ENCODE data around the gene PI16. TPM values are rescaled to one million over a fixed set of nuclear protein-coding genes. Genes with fewer than 3 reads are reported as not detected.

PI16 gene
- total RNA-seq, 1 donor from 2014 or later, result 0.20 TPM

GRCh38 chr6:36958775-36959554 is 4.4 kb downstream of the PI16 start:
- no peak for ATAC-seq

DNA sequence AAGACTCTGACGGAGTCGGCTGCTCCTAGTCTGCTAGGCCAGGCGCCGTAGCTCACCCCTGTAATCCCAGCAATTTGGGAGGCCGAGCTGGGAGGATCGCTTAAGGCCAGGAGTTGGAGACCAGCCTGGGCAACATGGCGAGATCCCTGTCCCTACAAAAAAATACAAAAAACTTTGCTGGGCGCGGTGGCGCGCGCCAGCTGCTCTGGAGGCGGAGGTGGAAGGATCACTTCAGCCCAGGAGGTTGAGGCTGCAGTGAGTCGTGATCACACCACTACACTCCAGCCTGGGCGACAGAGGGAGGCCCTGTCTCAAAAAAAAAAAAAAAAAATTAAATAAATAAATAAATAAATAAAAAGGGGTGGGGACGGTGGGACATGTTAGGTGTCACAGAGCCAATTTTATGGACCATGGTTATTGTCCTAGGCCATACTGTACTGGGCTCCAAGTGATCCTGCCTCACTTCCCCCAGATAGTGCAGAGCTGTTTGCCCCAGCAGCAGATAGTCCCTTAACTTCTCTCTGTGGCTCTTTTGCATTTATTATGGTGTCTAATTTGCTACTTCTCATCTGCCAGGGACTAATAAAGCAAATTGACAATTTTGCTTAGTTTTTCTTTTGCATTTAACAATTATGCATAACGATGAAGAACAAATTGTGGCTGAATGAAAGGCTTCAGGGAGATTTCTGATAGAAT is 5.2 kb downstream of the PI16 start:
- no peak for ATAC-seq

GRCh38 chr6:36961441-36962435 is 7.2 kb downstream of the PI16 start:
- no peak for ATAC-seq

DNA sequence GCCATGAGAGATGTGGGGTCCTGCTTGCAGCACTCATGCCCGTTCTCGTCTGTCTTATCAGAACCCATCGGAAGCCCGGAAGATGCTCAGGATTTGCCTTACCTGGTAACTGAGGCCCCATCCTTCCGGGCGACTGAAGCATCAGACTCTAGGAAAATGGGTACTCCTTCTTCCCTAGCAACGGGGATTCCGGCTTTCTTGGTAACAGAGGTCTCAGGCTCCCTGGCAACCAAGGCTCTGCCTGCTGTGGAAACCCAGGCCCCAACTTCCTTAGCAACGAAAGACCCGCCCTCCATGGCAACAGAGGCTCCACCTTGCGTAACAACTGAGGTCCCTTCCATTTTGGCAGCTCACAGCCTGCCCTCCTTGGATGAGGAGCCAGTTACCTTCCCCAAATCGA is 8.3 kb downstream of the PI16 start:
- ATAC-seq, result peak; percentile 17

DNA sequence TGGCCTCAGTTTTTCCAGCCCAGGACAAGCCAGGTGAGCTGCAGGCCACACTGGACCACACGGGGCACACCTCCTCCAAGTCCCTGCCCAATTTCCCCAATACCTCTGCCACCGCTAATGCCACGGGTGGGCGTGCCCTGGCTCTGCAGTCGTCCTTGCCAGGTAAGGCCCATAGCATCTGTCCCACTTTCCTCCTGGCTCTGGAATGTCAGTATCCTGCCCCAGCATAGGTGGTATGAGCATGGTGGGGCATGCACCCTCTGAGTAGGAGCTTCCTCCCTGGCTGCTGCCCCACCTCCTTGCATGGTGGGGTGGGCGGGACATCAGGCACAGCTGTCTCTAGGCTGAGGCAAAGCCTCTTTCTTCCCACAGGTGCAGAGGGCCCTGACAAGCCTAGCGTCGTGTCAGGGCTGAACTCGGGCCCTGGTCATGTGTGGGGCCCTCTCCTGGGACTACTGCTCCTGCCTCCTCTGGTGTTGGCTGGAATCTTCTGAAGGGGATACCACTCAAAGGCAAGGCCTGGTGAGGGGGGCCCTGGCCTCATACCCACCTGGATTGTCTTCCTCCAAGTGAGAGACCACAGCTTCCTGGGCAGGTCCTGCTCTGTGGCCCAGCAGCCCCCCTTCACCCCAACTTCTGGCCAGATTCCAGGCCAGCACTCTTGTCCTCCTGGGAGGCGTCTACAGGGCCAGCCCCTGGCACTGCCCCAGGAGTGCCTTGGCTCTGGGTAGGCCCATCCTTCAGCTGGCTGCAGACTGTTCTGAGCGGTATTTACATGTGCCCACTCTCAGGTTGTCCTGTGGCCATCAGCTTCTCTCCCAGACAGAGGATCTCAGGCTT is 9.1 kb downstream of the PI16 start:
- peak; percentile 27 for ATAC-seq

DNA sequence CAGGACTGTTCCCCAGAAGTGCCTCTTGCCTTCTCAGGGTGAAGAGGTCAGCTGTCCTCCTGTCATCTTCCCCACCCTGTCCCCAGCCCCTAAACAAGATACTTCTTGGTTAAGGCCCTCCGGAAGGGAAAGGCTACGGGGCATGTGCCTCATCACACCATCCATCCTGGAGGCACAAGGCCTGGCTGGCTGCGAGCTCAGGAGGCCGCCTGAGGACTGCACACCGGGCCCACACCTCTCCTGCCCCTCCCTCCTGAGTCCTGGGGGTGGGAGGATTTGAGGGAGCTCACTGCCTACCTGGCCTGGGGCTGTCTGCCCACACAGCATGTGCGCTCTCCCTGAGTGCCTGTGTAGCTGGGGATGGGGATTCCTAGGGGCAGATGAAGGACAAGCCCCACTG is 9.8 kb downstream of the PI16 start:
- ATAC-seq, result no peak

DNA sequence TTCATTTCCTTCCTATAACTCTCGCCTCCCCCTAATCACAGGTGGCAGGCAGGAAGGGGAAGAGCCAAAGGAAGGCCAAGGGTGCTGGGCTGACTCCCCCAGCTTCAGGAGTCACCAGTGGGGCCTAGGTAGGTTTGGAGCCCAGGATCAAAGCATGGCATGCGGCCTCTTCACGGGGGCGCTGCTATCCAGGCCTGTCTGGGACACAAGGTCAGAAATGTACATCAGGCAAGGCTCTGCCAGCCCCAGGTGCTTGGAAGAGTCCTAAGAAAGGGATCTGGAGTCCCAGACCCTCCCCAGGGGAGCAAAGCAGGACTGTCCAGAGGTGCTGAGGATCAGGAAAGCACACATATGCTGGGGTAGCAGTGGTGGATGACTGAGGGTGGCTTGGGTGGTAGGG is 10.4 kb downstream of the PI16 start:
- no peak for ATAC-seq

DNA sequence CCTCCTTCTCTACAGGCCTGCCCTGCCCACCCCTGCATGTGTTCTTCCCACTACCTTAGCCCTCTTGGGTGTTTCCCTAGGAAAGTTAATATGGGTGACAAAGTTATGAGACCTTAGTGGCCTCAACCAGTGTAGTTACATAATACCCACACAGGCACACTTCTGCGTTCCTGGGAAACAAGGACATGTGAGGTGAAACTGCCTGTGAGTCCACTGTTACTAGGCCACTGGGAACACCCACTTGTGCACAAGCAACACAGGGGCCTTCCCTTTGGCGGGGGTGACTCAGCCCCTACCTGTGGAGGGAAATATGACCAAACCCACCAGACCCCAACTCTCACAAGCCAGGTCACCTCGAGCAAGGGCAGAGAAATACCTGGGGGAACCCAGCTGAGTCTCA is 12.8 kb downstream of the PI16 start:
- ATAC-seq, result no peak

GRCh38 chr6:36967757-36968156 is 13.2 kb downstream of the PI16 start:
- ATAC-seq, result no peak

- peak; percentile 72 for ATAC-seq
Measured at GRCh38 chr6:36968266-36968977, 13.9 kb downstream of the PI16 start.

- ATAC-seq, result peak; percentile 54
Measured at GRCh38 chr6:36969240-36969691, 14.7 kb downstream of the PI16 start.

DNA sequence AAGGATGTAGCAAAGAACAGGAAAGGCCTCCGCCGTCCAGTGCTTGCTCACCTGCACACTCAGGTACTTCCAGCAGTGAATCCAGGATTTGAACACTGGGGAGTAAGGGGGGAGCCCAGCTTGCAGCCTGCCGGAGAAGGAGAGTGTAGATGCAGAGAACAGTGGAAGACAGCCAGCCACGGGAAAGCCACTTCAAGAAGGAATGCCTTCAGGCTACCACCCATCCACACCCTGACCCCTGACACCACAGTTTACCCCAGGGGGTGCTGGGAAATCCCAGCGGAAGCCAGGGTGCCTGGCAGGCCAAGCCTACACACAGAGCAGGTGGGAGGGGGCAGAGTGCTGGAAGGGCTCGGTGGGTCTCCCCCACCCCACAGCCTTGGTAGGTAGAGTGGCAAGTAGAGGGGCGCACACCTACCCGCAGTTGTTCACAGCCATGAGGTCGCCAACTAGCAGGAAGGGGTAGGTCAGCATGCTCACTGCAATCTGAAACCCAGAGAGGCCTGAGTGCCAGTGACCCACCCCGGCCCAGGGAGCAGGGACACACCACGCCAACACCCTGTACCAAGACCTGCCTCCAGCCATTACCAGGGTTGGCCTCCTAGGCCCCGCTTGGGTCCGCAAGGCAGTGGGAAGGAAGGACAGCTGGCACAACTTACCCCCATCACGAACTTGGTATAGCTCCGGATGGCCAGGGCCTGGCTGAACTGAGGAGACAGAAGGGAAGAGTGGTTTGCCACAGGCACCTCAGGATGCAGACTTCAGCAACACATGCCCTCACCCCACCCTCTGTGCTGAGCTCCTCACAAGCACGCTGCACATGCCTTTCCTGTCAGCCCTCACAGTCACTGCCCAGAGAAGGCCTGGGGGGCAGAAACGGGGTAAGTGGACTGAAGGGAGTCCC is 15.7 kb downstream of the PI16 start:
- ATAC-seq, result no peak

- ATAC-seq, result peak; percentile 15
Measured at GRCh38 chr6:36970892-36971842, 16.6 kb downstream of the PI16 start.

GRCh38 chr6:36971921-36972673 is 17.6 kb downstream of the PI16 start:
- no peak for ATAC-seq

DNA sequence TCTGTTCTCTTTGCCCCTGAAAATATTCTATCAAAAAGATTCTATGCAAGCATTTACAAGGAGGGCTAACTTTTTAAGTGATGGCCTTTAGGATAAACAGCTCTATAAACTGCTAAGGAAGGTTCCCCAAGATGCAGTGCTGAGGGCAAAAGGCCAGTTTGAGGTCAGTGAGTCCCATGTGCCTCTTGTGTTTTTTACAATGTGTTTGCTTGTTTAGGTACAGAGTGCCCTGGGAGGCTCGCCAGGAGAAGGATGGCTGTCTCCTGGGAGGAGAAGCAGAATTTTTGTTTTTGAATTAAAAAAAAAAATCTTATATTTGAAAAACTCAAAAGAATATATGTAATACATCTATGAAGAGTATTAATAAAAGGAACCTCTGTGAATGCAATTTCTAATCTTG is 18.7 kb downstream of the PI16 start:
- no peak for ATAC-seq

- no peak for ATAC-seq
Measured at GRCh38 chr6:36973647-36974046, 19.1 kb downstream of the PI16 start.

DNA sequence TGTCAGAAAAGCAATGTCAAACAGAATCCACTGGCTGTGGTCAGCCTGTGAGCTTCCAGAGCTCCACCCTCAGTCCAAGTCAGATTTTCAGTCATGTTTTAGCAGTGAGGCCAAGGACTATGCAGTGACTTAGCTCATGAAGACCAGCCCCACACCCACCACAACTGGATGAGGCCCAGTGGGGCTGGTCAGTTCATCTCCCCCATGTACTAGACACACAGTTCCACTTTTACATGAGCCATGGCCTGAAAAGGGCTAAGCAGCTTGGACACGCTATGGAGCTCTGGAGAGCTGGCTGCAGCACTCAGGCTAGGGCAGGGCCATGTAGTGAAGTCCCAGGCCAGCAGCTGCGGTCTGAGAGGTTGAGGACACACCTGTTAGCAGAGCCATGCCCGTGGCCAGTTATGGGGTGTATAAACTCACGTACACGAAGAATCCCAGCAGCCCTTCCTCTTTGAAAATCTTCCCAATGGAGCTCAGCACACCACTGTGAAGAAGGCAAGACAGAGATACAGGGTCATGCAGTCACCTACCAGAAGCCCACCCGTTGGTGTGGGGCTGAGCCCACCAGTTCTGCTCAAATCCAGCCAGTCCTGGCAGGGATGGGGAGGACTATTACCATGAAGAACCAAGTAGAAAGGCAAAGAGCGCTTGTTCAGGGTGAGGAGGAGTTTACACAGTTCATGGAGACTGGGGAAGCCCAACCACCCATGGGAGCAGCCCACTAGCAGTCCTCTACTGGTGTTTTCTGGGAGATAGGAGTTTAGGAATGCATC is 20.9 kb downstream of the PI16 start:
- ATAC-seq, result no peak

DNA sequence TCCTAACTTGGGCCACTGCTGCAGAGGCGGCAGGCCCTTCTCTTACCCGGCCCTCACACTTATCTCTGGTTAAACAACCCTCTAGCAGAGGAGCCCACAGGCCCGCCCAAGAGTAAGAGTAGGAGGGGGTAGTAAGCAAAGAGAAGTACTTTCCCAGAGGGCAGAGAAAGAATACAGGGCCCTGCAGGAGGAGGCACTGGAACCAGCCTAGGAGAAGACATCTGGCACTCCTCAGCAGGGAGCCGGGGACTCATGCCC is 21.4 kb downstream of the PI16 start:
- ATAC-seq, result no peak

Data from esophagus mucosa (tissue), 1 donor.